K562 (cell line): ENCODE results near the gene TCF3. TPM values are rescaled to one million over a fixed set of nuclear protein-coding genes. Genes with fewer than 3 reads are reported as not detected.

Experiments used
- ATAC-seq: fragments of 200-7000 bp; cut with Tn5 transposase; 3 replicates; pipeline ENCODE4 v1.9.1; 2020; ENCODE audit warnings: moderate library complexity
- BruUV-seq: library from RNA; stranded (reverse); fragments of 400-500 nt; replicated peaks from 2 replicates; lab custom pipeline; 2021; lab: Mats Ljungman, UMichigan
- CTCF ChIA-PET: fragments of 300-600 bp; formaldehyde crosslinking; extraction: SDS; loops from one replicate; lab custom pipeline; 2021; ENCODE audit warnings: low intra/inter-chr PET ratio; lab: Yijun Ruan, JAX
- POLR2A ChIA-PET: fragments of 300-600, 350-650 bp; sonication (Branson Sonifier 250); formaldehyde crosslinking; extraction: SDS; loops from one replicate; lab custom pipeline; 2021; ENCODE audit warnings: antibody characterized with exemption, inconsistent platforms; lab: Yijun Ruan, JAX
- DNase-seq, 4 experiments: peaks; one replicate each; pipeline versions ENCODE4 v3.0.0 to v3.0.0-alpha.2; 2011 to 2018; ENCODE audit warnings: low spot score in 3 of 4, mixed read lengths in 3 of 4; ENCODE audit errors: extremely low read depth in 1 of 4
- FAIRE-seq: peaks from 2 replicates; lab custom pipeline; 2011; peaks lifted over from hg19 to GRCh38; lab: Jason Lieb, UNC
- H2AFZ ChIP-seq: 2 replicates; pipeline ENCODE4 v1.6.0; 2011; ENCODE audit warnings: low read depth, low read length, control low read depth, inconsistent platforms
- H3K27ac ChIP-seq: fragments of 200-600 bp; 3 replicates; pipeline ENCODE4 v1.8.0; 2011; ENCODE audit warnings: low read depth, mild to moderate bottlenecking, control low read depth, inconsistent platforms, low read length, moderate library complexity, mixed read lengths; ENCODE audit errors: extremely low read depth
- H3K27me3 ChIP-seq, 2 experiments: fragments of 300-600 bp in 1 of 2; 2 replicates in 1 of 2; 3 replicates in 1 of 2; pipeline versions ENCODE4 v1.6.0 to v1.8.0; 2011; ENCODE audit warnings: inconsistent platforms in 2 of 2, low read length in 2 of 2, mild to moderate bottlenecking in 1 of 2, mixed read lengths in 1 of 2, moderate library complexity in 1 of 2; ENCODE audit not compliant: control insufficient read depth in 2 of 2, insufficient read depth in 2 of 2
- H3K36me3 ChIP-seq: fragments of 300-600 bp; 3 replicates; pipeline ENCODE4 v1.8.0; 2011; ENCODE audit warnings: mild to moderate bottlenecking, low read length, inconsistent platforms; ENCODE audit not compliant: control insufficient read depth, insufficient read depth
- H3K4me1 ChIP-seq, 2 experiments: fragments of 200-600 bp in 1 of 2; replicated peaks in 1 of 2; 2 replicates in 1 of 2; 3 replicates in 1 of 2; pipeline versions ENCODE4 v1.5.1 to v1.8.0; 2011; ENCODE audit warnings: inconsistent platforms in 2 of 2, low read length in 2 of 2, mild to moderate bottlenecking in 1 of 2, mixed read lengths in 1 of 2, moderate library complexity in 1 of 2; ENCODE audit not compliant: control insufficient read depth in 2 of 2, insufficient read depth in 2 of 2
- H3K4me2 ChIP-seq: 2 replicates; pipeline ENCODE4 v1.6.1; 2011; ENCODE audit warnings: low read length, control low read depth, inconsistent platforms, mixed read lengths; ENCODE audit not compliant: insufficient read depth
- H3K4me3 ChIP-seq: fragments of 200-600 bp; sonication (generic), shearing (Covaris generic); 2 replicates; pipeline ENCODE4 v1.5.1; 2016; ENCODE audit warnings: control low read depth, inconsistent platforms
- H3K79me2 ChIP-seq: fragments of 200-600 bp; 3 replicates; pipeline ENCODE4 v1.8.0; 2011; ENCODE audit warnings: low read length, inconsistent platforms; ENCODE audit not compliant: control insufficient read depth, insufficient read depth
- H3K9ac ChIP-seq, 2 experiments: 2 replicates each; pipeline versions ENCODE4 v1.6.0 to v1.6.1; 2011; ENCODE audit warnings: low read depth in 2 of 2, low read length in 2 of 2, control low read depth in 1 of 2, inconsistent platforms in 1 of 2, mild to moderate bottlenecking in 1 of 2, mixed read lengths in 1 of 2; ENCODE audit not compliant: insufficient read depth in 1 of 2
- H3K9me1 ChIP-seq: one replicate; pipeline ENCODE4 v1.6.0; 2011; ENCODE audit warnings: inconsistent platforms, mild to moderate bottlenecking, low read length, moderate library complexity; ENCODE audit not compliant: control insufficient read depth, insufficient read depth
- H3K9me3 ChIP-seq: replicated peaks from 2 replicates; pipeline ENCODE4 v1.5.1; 2011; ENCODE audit warnings: low read depth, low read length, inconsistent platforms; ENCODE audit not compliant: control insufficient read depth, insufficient read depth
- H4K20me1 ChIP-seq: replicated peaks from 2 replicates; pipeline ENCODE4 v1.6.1; 2011; ENCODE audit warnings: low read length, inconsistent platforms, mixed read lengths; ENCODE audit not compliant: control insufficient read depth, insufficient read depth
- BDP1 ChIP-seq: IDR thresholded peaks from 3 replicates; pipeline ENCODE4 v1.6.1; 2011; ENCODE audit not compliant: insufficient read length, insufficient read depth
- COPS2 ChIP-seq: fragments of 450-650 bp; conservative IDR thresholded peaks from 2 replicates; pipeline ENCODE4 v1.6.1; 2016; ENCODE audit warnings: mild to moderate bottlenecking, moderate library complexity
- KLF1 ChIP-seq: fragments of 450-650 bp; IDR thresholded peaks from 2 replicates; pipeline ENCODE4 v1.6.1; 2016; ENCODE audit warnings: missing genetic modification characterization, missing compliant biosample characterization
- MGA ChIP-seq: fragments of 450-650 bp; IDR thresholded peaks from 2 replicates; pipeline ENCODE4 v1.6.1; 2016; ENCODE audit warnings: mild to moderate bottlenecking, moderate library complexity
- RBFOX2 ChIP-seq: fragments of 200-400 bp; formaldehyde crosslinking; IDR thresholded peaks from 2 replicates; pipeline ENCODE4 v1.6.1; 2017; ENCODE audit warnings: low read depth, mild to moderate bottlenecking, low read length, moderate library complexity
- SNAPC5 ChIP-seq: fragments of 250-450 bp; sonication (Bioruptor Pico); IDR thresholded peaks from 2 replicates; pipeline ENCODE4 v1.8.0; 2021; ENCODE audit warnings: moderate library complexity, mild to moderate bottlenecking, inconsistent platforms
- SUPT5H ChIP-seq: fragments of 450-650 bp; IDR thresholded peaks from 2 replicates; pipeline ENCODE4 v1.6.1; 2016
- ZNF175 ChIP-seq: fragments of 200-800 bp; sonication (Bioruptor generic); IDR thresholded peaks from 2 replicates; pipeline ENCODE4 v1.6.1; 2016; ENCODE audit warnings: low read depth, mild to moderate bottlenecking, missing genetic modification characterization, missing compliant biosample characterization
- ZNF561 ChIP-seq: fragments of 450-650 bp; formaldehyde crosslinking; conservative IDR thresholded peaks from 2 replicates; pipeline ENCODE4 v1.4.0; 2020; ENCODE audit warnings: mild to moderate bottlenecking, moderate library complexity
- ZNF668 ChIP-seq: fragments of 250-450 bp; sonication (Bioruptor Pico); IDR thresholded peaks from 2 replicates; pipeline ENCODE4 v1.8.0; 2022; ENCODE audit warnings: mild to moderate bottlenecking, inconsistent platforms
- WGBS: fragments of 100-300 bp; shearing (Covaris generic); methylation state at CpG from one replicate; pipeline ENCODE4 v1.1.6; 2016; ENCODE audit warnings: low coverage, mixed read lengths; ENCODE audit not compliant: insufficient coverage; ENCODE audit errors: missing lambda C conversion rate; 5-methylcytosine and 5-hydroxymethylcytosine counted together
- in situ Hi-C: fragments of 300-500 bp; cut with MboI; formaldehyde crosslinking; loops from 4 replicates; pipeline ENCODE4 v1.15.0; 2018; ENCODE audit warnings: inconsistent platforms, mixed read lengths
- intact Hi-C: fragments of 100-400 bp; cut with micrococcal nuclease; formaldehyde crosslinking; loops from 2 replicates; pipeline ENCODE4 v1.14.2; 2022
- polyA plus RNA-seq, 8 experiments: library from polyadenylated mRNA; depleted of rRNA in 4 of 8; stranded (reverse) in 5 of 8; unstranded in 3 of 8; fragments of >200 nt; fragmentation: Nextera tagmentation in 2 of 8; fragmentation: Illumina TruSeq in 1 of 8; extraction: Ambion mirVana in 2 of 8; extraction: Trizol in 1 of 8; gene quantifications; 2 replicates each; pipeline versions ENCODE4 v1.2.1 to v1.2.3, GENCODE V29; 2011 to 2014; ENCODE audit warnings: inconsistent platforms in 1 of 8, missing spikeins in 1 of 8
- total RNA-seq, 7 experiments: library from RNA; depleted of rRNA in 6 of 7; stranded (reverse); fragments of >200 nt in 6 of 7; fragmentation: Illumina TruSeq in 2 of 7; extraction: Trizol in 2 of 7; gene quantifications; 2 replicates each; pipeline versions ENCODE4 v1.2.1 to v1.2.3, GENCODE V29; 2011 to 2021; ENCODE audit warnings: low replicate concordance in 1 of 7

The TCF3 gene
- total and polyA plus RNA-seq, 9 of the 15 experiments (the other 6 are each of a cell fraction or from before 2014, with no cell fraction given) = 5.6 to 259 (median 84.0) TPM

DNA sequence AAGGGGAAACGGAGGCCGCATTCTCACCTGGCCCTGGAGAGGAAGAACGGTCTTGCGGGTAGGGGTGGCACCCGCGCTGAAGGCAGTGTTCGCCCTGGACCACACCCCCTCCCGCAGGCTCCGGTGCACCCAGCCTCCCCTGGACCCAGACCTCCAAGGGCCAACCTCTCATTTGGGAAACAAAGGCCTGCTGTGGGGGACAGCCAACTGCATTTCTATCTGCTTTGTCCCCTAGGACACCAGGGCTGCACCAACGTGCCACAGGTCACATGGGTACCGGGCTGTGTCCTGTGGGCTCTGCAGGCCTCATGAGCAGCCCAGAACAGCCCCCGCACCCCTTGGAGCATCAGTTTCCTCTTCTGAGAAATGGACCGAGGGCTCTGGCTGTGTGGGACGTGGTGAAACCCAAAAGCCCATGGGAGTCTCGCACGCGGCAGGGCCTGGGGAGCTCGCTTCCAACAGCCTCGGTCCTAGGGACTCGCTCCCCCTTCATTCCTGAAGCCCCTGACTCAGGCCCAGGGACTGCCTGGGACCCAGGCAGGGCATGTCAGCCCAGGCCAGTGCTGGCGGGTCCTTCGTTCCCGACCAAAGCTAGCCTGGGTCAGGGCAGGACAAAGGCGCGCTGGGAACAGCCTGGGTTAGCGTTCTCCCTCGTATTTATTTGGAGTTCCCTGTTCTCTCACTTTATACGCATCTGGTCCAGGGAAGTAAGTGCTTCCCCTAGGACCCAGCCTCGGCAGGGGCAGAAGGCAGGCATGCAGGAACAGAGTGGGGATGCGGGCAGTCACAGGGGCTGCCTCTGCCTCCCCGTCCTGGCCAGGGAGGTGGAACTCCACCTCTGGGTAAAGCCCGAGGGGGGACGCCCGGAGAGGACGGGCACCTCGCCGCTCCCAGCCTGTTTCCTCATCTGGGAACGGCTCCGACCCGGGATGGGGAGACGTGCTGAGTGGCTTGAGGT lies 4.6 kb downstream of the TCF3 start:
- H3K27me3 ChIP-seq = no peaks in the 10 kb centered on the region
- H3K9ac ChIP-seq = peak overlapping the region in 1 of 2 experiments; percentile 73; a peak in 1 of 4 replicates
- DNase-seq (no peak), FAIRE-seq (no peak), ATAC-seq (no peak)
- no peaks in the 10 kb centered on the region for H3K9me3 ChIP-seq
- H3K9me1 ChIP-seq = no peaks in the 10 kb centered on the region
- CTCF ChIA-PET = no interaction called here
- no peaks in the 10 kb centered on the region; the same call in 1 of the 2 replicates for H4K20me1 ChIP-seq
- intact Hi-C loops (no loop called here), in situ Hi-C loops (no loop called here)
- peaks cover 60% of the 10 kb centered on the region for H3K79me2 ChIP-seq
- H2AFZ ChIP-seq = no peak overlapping the region
- H3K4me1 ChIP-seq = peaks cover 0 to 70% of the 10 kb centered on the region in 2 experiments; a peak in 3 of 5 replicates
- H3K27ac ChIP-seq = no peak overlapping the region
- 92% methylated on average over 27 of the region's 41 CpGs for WGBS
- POLR2A ChIA-PET = interaction anchor here (0.7 kb wide), 2 partner anchors 13 to 208 kb away, joined by 3 to 4 read pairs; no protein-coding TSS in a partner anchor
- H3K4me2 ChIP-seq = no peak overlapping the region
- no peak overlapping the region for H3K4me3 ChIP-seq
- BruUV-seq = no TSS peak
- peaks cover 76% of the 10 kb centered on the region; the same call in 2 of the 3 replicates for H3K36me3 ChIP-seq
- TF ChIP-seq SUPT5H = no peak
- TF ChIP-seq ZNF561 (CRISPR knock-in tag) = no peak
- TF ChIP-seq ZNF668 = no peak
- no peak for TF ChIP-seq COPS2
- no peak for TF ChIP-seq ZNF175 (CRISPR knock-in tag)
- no peak for TF ChIP-seq BDP1
- no peak for TF ChIP-seq KLF1 (tag)
- TF ChIP-seq RBFOX2 = peak; percentile 42; the same call in 1 of the 2 replicates
- no peak for TF ChIP-seq SNAPC5 (CRISPR knock-in tag)
- no peak for TF ChIP-seq MGA
